Measurements from ENCODE around the gene PAK6. TPM values are rescaled to one million over a fixed set of nuclear protein-coding genes. Genes with fewer than 3 reads are reported as not detected.

The PAK6 gene
- polyA plus RNA-seq, 1 donor from 2014 or later, result 32.4 TPM

DNA sequence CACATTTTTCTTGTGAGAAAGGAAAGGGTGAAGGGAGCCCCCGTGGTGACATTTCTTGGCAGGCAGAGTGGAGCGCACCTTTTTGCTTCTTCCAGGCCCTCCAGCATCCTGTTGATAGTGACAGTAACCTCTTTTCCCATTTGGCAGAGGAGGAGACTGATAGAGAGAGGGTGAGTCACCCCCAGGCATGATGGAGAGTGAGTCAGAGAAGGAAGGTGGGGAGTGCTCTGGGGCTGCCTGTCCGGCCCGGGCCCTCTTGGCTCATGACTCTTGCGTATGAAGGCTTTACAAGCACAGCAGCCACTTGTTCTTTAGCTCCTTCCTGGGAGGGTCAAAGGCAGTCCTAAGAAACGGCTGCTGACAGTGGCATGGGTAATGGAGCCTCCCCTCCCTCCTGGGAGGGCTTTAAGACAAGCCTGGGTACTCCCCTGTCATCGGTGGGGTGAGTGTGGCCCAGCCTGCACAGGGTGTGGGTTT, 28.0 kb downstream of the PAK6 start:
- H3K4me2 ChIP-seq (ENCODE audit: low read length), result no peak overlapping the region
- no peaks in the 10 kb centered on the region for H3F3A ChIP-seq (ENCODE audit: insufficient read depth, low read length, poor library complexity, severe bottlenecking)
- no peak overlapping the region for H2AFZ ChIP-seq (ENCODE audit: low read depth, low read length)
- no peaks in the 10 kb centered on the region for H3K27me3 ChIP-seq (ENCODE audit: insufficient read depth, low read depth, low read length)
- H3K36me3 ChIP-seq (ENCODE audit: insufficient read depth, low read length), result no peaks in the 10 kb centered on the region
- no peaks in the 10 kb centered on the region for H4K20me1 ChIP-seq (ENCODE audit: insufficient read depth)
- H3K9me2 ChIP-seq (ENCODE audit: insufficient read depth, low read length), result no peaks in the 10 kb centered on the region
- H3K9ac ChIP-seq (ENCODE audit: low read length), result no peak overlapping the region
- TF ChIP-seq SMC3 (conservative IDR thresholded peaks at IDR 0.05; ENCODE audit: poor library complexity) (no peak), EZH2 (IDR thresholded peaks at IDR 0.05; ENCODE audit: borderline replicate concordance, insufficient read depth, low read length, poor library complexity, severe bottlenecking) (no peak), EP300 (conservative IDR thresholded peaks at IDR 0.05; ENCODE audit: poor library complexity, severe bottlenecking) (no peak), RAD21 (conservative IDR thresholded peaks at IDR 0.05) (no peak), POLR2AphosphoS5 (IDR thresholded peaks at IDR 0.05) (no peak), MXI1 (conservative IDR thresholded peaks at IDR 0.05; ENCODE audit: poor library complexity, severe bottlenecking) (no peak)
- TF ChIP-seq, protein P1, sequence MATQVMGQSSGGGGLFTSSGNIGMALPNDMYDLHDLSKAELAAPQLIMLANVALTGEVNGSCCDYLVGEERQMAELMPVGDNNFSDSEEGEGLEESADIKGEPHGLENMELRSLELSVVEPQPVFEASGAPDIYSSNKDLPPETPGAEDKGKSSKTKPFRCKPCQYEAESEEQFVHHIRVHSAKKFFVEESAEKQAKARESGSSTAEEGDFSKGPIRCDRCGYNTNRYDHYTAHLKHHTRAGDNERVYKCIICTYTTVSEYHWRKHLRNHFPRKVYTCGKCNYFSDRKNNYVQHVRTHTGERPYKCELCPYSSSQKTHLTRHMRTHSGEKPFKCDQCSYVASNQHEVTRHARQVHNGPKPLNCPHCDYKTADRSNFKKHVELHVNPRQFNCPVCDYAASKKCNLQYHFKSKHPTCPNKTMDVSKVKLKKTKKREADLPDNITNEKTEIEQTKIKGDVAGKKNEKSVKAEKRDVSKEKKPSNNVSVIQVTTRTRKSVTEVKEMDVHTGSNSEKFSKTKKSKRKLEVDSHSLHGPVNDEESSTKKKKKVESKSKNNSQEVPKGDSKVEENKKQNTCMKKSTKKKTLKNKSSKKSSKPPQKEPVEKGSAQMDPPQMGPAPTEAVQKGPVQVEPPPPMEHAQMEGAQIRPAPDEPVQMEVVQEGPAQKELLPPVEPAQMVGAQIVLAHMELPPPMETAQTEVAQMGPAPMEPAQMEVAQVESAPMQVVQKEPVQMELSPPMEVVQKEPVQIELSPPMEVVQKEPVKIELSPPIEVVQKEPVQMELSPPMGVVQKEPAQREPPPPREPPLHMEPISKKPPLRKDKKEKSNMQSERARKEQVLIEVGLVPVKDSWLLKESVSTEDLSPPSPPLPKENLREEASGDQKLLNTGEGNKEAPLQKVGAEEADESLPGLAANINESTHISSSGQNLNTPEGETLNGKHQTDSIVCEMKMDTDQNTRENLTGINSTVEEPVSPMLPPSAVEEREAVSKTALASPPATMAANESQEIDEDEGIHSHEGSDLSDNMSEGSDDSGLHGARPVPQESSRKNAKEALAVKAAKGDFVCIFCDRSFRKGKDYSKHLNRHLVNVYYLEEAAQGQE (IDR thresholded peaks at IDR 0.05; ENCODE audit: borderline replicate concordance), result no peak
- TF ChIP-seq, protein P2, sequence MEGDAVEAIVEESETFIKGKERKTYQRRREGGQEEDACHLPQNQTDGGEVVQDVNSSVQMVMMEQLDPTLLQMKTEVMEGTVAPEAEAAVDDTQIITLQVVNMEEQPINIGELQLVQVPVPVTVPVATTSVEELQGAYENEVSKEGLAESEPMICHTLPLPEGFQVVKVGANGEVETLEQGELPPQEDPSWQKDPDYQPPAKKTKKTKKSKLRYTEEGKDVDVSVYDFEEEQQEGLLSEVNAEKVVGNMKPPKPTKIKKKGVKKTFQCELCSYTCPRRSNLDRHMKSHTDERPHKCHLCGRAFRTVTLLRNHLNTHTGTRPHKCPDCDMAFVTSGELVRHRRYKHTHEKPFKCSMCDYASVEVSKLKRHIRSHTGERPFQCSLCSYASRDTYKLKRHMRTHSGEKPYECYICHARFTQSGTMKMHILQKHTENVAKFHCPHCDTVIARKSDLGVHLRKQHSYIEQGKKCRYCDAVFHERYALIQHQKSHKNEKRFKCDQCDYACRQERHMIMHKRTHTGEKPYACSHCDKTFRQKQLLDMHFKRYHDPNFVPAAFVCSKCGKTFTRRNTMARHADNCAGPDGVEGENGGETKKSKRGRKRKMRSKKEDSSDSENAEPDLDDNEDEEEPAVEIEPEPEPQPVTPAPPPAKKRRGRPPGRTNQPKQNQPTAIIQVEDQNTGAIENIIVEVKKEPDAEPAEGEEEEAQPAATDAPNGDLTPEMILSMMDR (IDR thresholded peaks at IDR 0.05; ENCODE audit: poor library complexity, severe bottlenecking), result no peak
- H3K27ac ChIP-seq (ENCODE audit: low read length), result no peak overlapping the region
- H3K9me3 ChIP-seq (ENCODE audit: low read length), result no peaks in the 10 kb centered on the region
- H3K4me3 ChIP-seq (ENCODE audit: low read length), result no peak overlapping the region
- H3K79me2 ChIP-seq (replicated peaks; ENCODE audit: insufficient read depth, low read length), result no peaks in the 10 kb centered on the region

DNA sequence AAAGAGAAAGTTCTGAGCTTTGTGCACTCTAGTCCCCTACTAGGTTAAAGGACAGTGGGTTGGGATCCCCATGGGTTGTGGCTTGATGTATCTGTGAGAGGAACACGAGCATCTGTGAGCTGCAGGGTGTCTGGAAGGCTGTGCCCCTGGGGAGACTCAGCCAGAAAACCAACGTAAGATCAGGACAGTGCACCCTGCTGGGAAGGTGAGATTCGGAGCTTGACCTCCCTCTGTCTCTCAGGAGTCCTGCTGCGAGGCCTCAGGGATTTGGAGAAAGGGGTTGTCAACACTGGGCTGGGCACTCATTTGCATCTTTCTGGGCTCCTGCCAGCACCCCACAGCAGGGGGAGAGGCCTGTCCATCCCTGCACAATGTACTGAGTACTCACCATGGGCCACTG, 28.8 kb downstream of the PAK6 start:
- Histone ChIP-seq H3F3A (ENCODE audit: insufficient read depth, low read length, poor library complexity, severe bottlenecking) (no peaks in the 10 kb centered on the region), H3K4me2 (ENCODE audit: low read length) (no peak overlapping the region), H3K9me3 (ENCODE audit: low read length) (no peaks in the 10 kb centered on the region), H3K27ac (ENCODE audit: low read length) (no peak overlapping the region), H3K27me3 (ENCODE audit: insufficient read depth, low read depth, low read length) (no peaks in the 10 kb centered on the region), H3K9ac (ENCODE audit: low read length) (no peak overlapping the region), H4K20me1 (ENCODE audit: insufficient read depth) (no peaks in the 10 kb centered on the region), H3K9me2 (ENCODE audit: insufficient read depth, low read length) (no peaks in the 10 kb centered on the region), H3K4me3 (ENCODE audit: low read length) (no peak overlapping the region), H3K36me3 (ENCODE audit: insufficient read depth, low read length) (no peaks in the 10 kb centered on the region), H3K79me2 (replicated peaks; ENCODE audit: insufficient read depth, low read length) (no peaks in the 10 kb centered on the region), H2AFZ (ENCODE audit: low read depth, low read length) (no peak overlapping the region)
- TF ChIP-seq MXI1 (conservative IDR thresholded peaks at IDR 0.05; ENCODE audit: poor library complexity, severe bottlenecking), result no peak
- TF ChIP-seq, protein P2 (IDR thresholded peaks at IDR 0.05; ENCODE audit: poor library complexity, severe bottlenecking), result no peak
- TF ChIP-seq EP300 (conservative IDR thresholded peaks at IDR 0.05; ENCODE audit: poor library complexity, severe bottlenecking), result no peak
- no peak for TF ChIP-seq SMC3 (conservative IDR thresholded peaks at IDR 0.05; ENCODE audit: poor library complexity)
- TF ChIP-seq, protein P1 (IDR thresholded peaks at IDR 0.05; ENCODE audit: borderline replicate concordance), result no peak
- no peak for TF ChIP-seq TAF1 (IDR thresholded peaks at IDR 0.05; ENCODE audit: low read depth)
- no peak for TF ChIP-seq RAD21 (conservative IDR thresholded peaks at IDR 0.05)
- TF ChIP-seq EZH2 (IDR thresholded peaks at IDR 0.05; ENCODE audit: borderline replicate concordance, insufficient read depth, low read length, poor library complexity, severe bottlenecking), result no peak
- TF ChIP-seq POLR2AphosphoS5 (IDR thresholded peaks at IDR 0.05), result no peak

All from neural cell (in vitro differentiated cells).